Hepatocyte (in vitro differentiated cells): ENCODE results near the gene PTTG1IP.

Source experiments
- CTCF ChIP-seq: fragments of 200-600 bp; sonication (generic); IDR thresholded peaks from 2 replicates; pipeline ENCODE4 v1.5.1; 2016; ENCODE audit warnings: antibody characterized with exemption, mild to moderate bottlenecking; ENCODE audit not compliant: poor library complexity
- EZH2 ChIP-seq: fragments of 200-600 bp; sonication (generic); IDR thresholded peaks from 2 replicates; pipeline ENCODE4 v1.6.1; 2016; ENCODE audit warnings: antibody characterized with exemption, mild to moderate bottlenecking, borderline replicate concordance
- EZH2phosphoT487 ChIP-seq: fragments of 200-600 bp; sonication (generic); IDR thresholded peaks from one replicate; pipeline ENCODE4 v1.6.1; 2018; ENCODE audit warnings: antibody characterized with exemption, mild to moderate bottlenecking, low read depth, moderate library complexity; ENCODE audit not compliant: unreplicated experiment, severe bottlenecking

DNA sequence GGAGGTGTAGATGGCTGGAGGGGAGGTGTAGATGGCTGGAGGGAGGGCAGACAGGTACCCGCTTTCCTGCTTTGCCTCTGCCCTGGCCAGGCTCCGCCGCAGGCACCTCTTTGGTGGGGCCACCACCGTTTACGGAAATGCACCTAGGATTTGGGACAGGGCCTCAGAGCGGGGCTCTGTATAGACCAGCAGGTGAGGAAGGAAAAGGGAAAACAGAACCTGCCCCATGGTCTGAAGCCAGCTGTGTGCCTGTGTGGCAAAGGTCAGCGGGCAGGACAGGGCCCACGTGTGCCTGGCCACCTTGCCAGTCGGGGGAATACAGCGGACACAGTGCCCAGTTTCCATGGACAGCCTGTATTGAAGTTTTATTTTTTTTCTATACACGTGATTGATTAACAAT, 12.1 kb upstream of the PTTG1IP start:
- TF ChIP-seq CTCF: no peak
- no peak for TF ChIP-seq EZH2phosphoT487
- no peak for TF ChIP-seq EZH2
